NT2/D1 (cell line): ENCODE data around the gene NPIPA7.
"Not testable (repeated sequence)": the region's sequence is repeated elsewhere in the genome, so short reads cannot be mapped to it uniquely, and the experiment has no call there.

Experiments
- YY1 ChIP-seq: IDR thresholded peaks from 2 replicates; pipeline ENCODE4 v1.6.1; 2011; ENCODE audit not compliant: insufficient read length, insufficient read depth
- ZNF274 ChIP-seq: IDR thresholded peaks from 2 replicates; pipeline ENCODE4 v1.6.1; 2011; ENCODE audit warnings: mild to moderate bottlenecking, low read depth, low read length

GRCh38 chr16:16371136-16371735 is 7.7 kb upstream of the NPIPA7 start:
- not testable (repeated sequence) for TF ChIP-seq YY1, ZNF274
